Measurements from ENCODE around the gene RCAN2. TPM values are rescaled to one million over a fixed set of nuclear protein-coding genes. Genes with fewer than 3 reads are reported as not detected.
A peak's percentile ranks its signal among the peaks of the same experiment; 100 is the strongest.

The RCAN2 gene
- total and polyA plus RNA-seq, 2 experiments from 2014 or later: 6.0 to 9.3 TPM

- H3K9me3 Mint-ChIP-seq: no peaks in the 10 kb centered on the region
These were observed 319.1 kb downstream of the RCAN2 start for GRCh38 chr6:46172176-46172575.

More at GRCh38 chr6:46172176-46172575, 319.1 kb downstream of the RCAN2 start:
- TF ChIP-seq EZH2 (IDR thresholded peaks at IDR 0.05; ENCODE audit: low read depth, unreplicated experiment): no peak
- no peak for TF ChIP-seq JUNB (IDR thresholded peaks at IDR 0.05; ENCODE audit: unreplicated experiment)
- no peak for TF ChIP-seq ZNF331 (CRISPR knock-in tag; IDR thresholded peaks at IDR 0.05; ENCODE audit: low read depth)
- TF ChIP-seq ZNF462 (CRISPR knock-in tag; IDR thresholded peaks at IDR 0.05): no peak
- no peak for TF ChIP-seq CTCF (conservative IDR thresholded peaks at IDR 0.05; ENCODE audit: low read depth in 2 of 2)
- TF ChIP-seq POLR2AphosphoS5 (IDR thresholded peaks at IDR 0.05; ENCODE audit: low read depth): no peak
- TF ChIP-seq ZNF114 (CRISPR knock-in tag; IDR thresholded peaks at IDR 0.05): no peak
- TF ChIP-seq EZH2phosphoT487 (IDR thresholded peaks at IDR 0.05; ENCODE audit: unreplicated experiment): no peak
- H3K4me3 Mint-ChIP-seq: no peak overlapping the region
- H3K36me3 Mint-ChIP-seq (ENCODE audit: low read depth): peaks cover 9% of the 10 kb centered on the region; the same call in 2 of the 3 replicates
- H3K4me1 Mint-ChIP-seq: peaks cover 22% of the 10 kb centered on the region
- no peak for ATAC-seq
- H3K27ac Mint-ChIP-seq: no peak overlapping the region
- peaks cover 16% of the 10 kb centered on the region for H3K79me2 ChIP-seq (replicated peaks; ENCODE audit: insufficient read depth)
- H3F3A ChIP-seq (replicated peaks; ENCODE audit: low read depth): no peaks in the 10 kb centered on the region
- H3K27ac ChIP-seq (ENCODE audit: low read depth): no peak overlapping the region
- peaks cover 4% of the 10 kb centered on the region for H3K27me3 Mint-ChIP-seq (ENCODE audit: insufficient read depth, low read depth, poor library complexity)
- no peak overlapping the region for H3K4me3 ChIP-seq
- H3K27me3 ChIP-seq (ENCODE audit: insufficient read depth): no peaks in the 10 kb centered on the region
- peak overlapping the region; percentile 35; the same call in 1 of the 2 replicates for H2AFZ ChIP-seq
- no peaks in the 10 kb centered on the region for H4K20me1 ChIP-seq (replicated peaks; ENCODE audit: insufficient read depth)
- no peak overlapping the region for H3K4me2 ChIP-seq
- no peak for DNase-seq (ENCODE audit: low spot score)
- peaks cover 2% of the 10 kb centered on the region; the same call in 1 of the 2 replicates for H3K9me2 ChIP-seq (ENCODE audit: insufficient read depth)
- H3K4me1 ChIP-seq (ENCODE audit: insufficient read depth): peaks cover 12% of the 10 kb centered on the region
- peaks cover 5% of the 10 kb centered on the region; the same call in 1 of the 2 replicates for H3K36me3 ChIP-seq (ENCODE audit: insufficient read depth)

Other genes with a start within 250 kb of the RCAN2 start
- 1.8 and 3.5 TPM in 2 replicates for gene CYP39A1, start 161.4 kb upstream of the RCAN2 start, total RNA-seq (2014; rRNA removed; shearing (Covaris generic))
- gene CYP39A1, start 161.4 kb upstream of the RCAN2 start, polyA plus RNA-seq (2016; fragmentation: Nextera tagmentation; extraction: Ambion mirVana): 1.5 and 2.2 TPM in 2 replicates
- 11.8 and 16.2 TPM in 2 replicates for gene SLC25A27, start 161.5 kb upstream of the RCAN2 start, total RNA-seq (2014; rRNA removed; shearing (Covaris generic))
- gene SLC25A27, start 161.5 kb upstream of the RCAN2 start, polyA plus RNA-seq (2016; fragmentation: Nextera tagmentation; extraction: Ambion mirVana): 6.0 and 8.5 TPM in 2 replicates
- 0.14 TPM in 1 of 2 replicates, not detected in the other for gene TDRD6, start 196.4 kb upstream of the RCAN2 start, total RNA-seq (2014; rRNA removed; shearing (Covaris generic))
- 0.10 and 0.24 TPM in 2 replicates for gene TDRD6, start 196.4 kb upstream of the RCAN2 start, polyA plus RNA-seq (2016; fragmentation: Nextera tagmentation; extraction: Ambion mirVana)
- gene PLA2G7, start 243.9 kb upstream of the RCAN2 start, total RNA-seq (2014; rRNA removed; shearing (Covaris generic)): 1.7 and 2.8 TPM in 2 replicates
- 2.3 and 2.4 TPM in 2 replicates for gene PLA2G7, start 243.9 kb upstream of the RCAN2 start, polyA plus RNA-seq (2016; fragmentation: Nextera tagmentation; extraction: Ambion mirVana)